Cardiac septum (tissue), 1 donor: Measurements from ENCODE around the gene CHCHD5. TPM values are rescaled to one million over a fixed set of nuclear protein-coding genes. Genes with fewer than 3 reads are reported as not detected.
"Not testable (repeated sequence)": the region's sequence is repeated elsewhere in the genome, so short reads cannot be mapped to it uniquely, and the experiment has no call there.

ENCODE experiments used
- DNase-seq: peaks from one replicate; pipeline ENCODE4 v3.0.0-alpha.2; 2020; ENCODE audit warnings: low spot score
- intact Hi-C: fragments of 100-400 bp; cut with DNase I; formaldehyde crosslinking; loops from one replicate; pipeline ENCODE4 v1.14.0; 2022
- total RNA-seq: library from RNA; stranded (reverse); fragmentation: NEBNext Ultra II Directional; extraction: Animal tissue kit (Norgen Biotek cat#: 25700); gene quantifications from one replicate; pipeline ENCODE4 v1.2.1, GENCODE V29; 2021
- donor health status: DM: no; HTN: no; CAD: no.

Gene CHCHD5
- total RNA-seq, 1 donor from 2014 or later: 24.9 TPM

DNA sequence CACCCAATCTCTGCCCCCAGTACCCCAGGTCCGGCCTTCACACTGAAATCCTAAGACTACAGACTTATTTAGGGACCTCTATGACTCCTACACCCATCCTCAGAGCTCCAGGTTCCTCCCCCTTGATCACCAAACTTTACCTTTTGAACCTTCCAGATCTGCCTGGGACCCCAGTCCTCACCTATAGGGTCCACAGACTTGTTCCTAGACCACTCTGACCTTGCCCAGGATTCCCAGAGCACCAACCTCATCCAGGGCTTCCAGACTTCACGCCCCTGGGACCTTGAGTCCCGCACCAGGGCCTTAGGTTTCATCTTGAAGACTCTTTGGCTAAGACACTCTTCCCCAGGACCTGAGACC, 462 bp downstream of the CHCHD5 start:
- intact Hi-C loops: loop anchor here (1.0 to 5.0 kb wide), 3 partner anchors 43 to 328 kb away; partner anchors contain the start of genes POLR1B and ZC3H8
- DNase-seq: no peak

DNA sequence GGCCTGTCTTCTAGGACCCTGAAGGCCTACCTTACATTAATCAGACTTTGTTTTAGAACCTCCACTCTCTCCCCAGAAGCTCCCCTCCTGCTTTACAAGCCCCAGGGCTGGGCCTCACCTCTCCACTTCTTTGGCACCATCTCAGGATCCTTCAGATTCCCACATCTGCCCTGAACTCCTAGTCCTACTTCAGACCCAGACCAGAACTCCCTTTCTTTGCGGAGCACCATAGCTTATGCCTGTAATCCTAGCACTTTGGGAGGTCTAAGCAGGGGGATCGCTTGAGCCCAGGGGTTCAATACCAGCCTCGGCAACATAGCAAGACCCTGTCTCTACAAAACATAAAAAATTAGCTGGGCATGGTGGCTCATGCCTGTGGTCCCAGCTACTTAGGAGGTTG, 991 bp downstream of the CHCHD5 start:
- intact Hi-C loops: no loop called here
- DNase-seq: no peak

DNA sequence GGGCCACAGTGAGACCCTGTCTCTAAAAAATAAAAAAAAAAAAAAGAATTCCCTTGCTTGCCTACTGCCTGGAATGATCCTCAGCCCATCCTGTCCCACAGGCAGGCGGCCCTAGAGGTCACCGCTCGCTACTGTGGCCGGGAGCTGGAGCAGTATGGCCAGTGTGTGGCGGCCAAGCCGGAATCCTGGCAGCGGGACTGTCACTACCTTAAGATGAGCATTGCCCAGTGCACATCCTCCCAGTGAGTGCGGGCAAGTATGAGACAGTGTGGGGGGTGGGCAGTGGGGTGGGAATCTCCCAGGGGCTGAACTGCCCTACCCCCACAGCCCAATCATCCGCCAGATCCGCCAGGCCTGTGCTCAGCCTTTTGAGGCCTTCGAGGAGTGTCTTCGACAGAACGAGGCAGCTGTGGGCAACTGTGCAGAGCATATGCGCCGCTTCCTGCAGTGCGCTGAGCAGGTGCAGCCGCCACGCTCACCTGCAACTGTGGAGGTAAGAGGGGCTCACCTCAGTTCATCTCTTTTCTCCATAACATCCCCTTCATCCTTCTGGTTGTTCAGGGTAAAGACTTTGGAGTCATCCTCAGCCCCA, 1.6 kb downstream of the CHCHD5 start:
- intact Hi-C loops: no loop called here
- DNase-seq: no peak

DNA sequence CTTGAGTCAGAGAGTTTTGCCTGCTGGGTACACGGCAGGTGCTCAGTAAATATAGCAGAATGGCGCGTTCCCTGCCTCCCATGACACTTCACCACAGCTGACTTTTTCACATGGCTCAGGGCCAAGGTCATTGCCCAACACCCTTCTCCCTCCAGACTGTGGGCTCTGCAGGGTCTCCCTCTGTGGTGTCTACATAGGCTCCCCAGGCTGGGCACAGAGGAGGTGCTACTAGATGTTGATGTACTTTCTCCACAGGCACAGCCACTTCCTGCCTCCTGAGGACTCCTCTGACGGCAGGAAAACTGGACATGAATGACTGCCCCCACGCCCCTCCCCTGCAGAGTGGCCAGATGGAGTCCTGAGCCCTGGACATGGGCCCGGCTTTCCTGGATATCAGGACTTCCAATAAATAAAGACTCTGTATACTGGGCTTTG, 4.2 kb downstream of the CHCHD5 start:
- no peak for DNase-seq
- intact Hi-C loops: no loop called here

DNA sequence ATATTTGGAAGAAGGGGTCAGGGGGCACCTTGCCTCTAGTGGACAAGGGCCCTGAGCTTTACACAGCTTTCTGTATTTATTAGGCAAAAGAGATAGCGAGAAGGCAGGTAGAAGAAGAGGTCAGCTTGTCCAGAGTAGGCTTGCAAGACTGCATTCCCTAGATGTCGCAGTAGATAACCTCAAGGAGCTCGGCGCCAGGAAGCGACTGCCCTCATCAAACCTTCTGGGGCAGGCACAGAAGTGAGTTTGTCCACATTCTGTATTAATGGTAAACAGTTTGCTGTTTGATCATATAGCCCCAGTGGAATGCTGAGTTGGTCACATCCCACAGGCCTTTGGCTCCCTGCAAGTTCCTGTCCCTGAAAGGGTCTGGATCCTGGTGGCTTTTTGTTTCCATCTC, 7.0 kb downstream of the CHCHD5 start:
- intact Hi-C loops: loop anchor here (10.0 kb wide), 1 partner anchor 353 kb away; no protein-coding TSS in a partner anchor
- no peak for DNase-seq

DNA sequence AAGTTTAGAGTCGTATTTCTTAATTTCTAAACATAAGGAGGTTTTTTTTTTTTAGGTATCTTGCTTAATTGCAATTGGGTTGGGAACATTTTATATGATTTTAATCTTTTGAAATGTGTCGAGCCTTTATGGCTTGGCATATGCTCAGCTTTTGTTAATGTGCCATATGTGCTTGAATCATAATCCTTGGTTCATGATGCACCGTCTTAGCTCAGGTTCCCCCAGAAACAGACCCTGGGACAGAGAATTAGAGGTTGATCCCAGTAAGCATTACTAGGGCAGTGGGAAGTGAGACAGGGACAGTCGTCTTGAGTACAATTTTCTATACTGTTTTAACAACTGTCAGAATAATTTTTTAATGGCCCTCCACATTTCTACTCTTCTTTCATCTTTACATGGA, 9.3 kb downstream of the CHCHD5 start:
- intact Hi-C loops: loop anchor here (10.0 kb wide), 1 partner anchor 351 kb away; no protein-coding TSS in a partner anchor

DNA sequence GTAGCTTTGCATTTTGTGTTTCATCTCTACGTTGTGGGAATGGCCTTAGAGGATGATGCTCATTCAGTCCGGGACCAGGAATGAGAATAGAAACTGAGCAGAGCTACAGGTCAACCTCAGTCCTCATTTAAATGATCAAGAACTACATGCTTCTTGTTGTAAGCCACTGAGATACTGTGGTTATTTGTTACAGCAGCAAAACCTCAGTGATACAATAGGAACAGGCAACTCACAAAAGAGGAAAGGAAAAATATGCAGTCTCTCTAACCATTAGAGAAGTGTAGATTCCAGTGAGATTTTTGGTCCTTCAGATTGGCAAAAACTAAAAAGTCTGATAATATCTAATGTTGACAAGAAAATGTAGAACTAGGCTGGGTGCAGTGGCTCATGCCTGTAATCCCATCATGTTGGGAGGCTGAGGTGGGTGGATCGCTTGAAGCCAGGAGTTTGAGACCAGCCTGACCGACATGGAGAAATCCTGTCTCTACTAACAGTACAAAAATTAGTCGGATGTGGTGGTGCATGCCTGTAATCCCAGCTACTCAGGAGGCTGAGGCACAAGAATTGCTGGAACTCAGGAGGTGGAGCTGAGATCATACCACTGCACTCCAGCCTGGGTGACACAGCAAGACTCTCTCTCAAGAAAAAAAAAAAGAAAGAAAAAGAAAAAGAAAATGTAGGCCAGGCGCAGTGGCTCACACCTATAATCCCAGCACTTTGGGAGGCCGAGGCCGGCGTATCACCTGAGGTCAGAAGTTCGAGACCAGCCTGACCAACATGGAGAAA, 13.3 kb downstream of the CHCHD5 start:
- intact Hi-C loops: loop anchor here (10.0 kb wide), 1 partner anchor 347 kb away; no protein-coding TSS in a partner anchor

More for the DNA sequence above, 9.3 kb downstream of the CHCHD5 start:
- DNase-seq: no peak

DNA sequence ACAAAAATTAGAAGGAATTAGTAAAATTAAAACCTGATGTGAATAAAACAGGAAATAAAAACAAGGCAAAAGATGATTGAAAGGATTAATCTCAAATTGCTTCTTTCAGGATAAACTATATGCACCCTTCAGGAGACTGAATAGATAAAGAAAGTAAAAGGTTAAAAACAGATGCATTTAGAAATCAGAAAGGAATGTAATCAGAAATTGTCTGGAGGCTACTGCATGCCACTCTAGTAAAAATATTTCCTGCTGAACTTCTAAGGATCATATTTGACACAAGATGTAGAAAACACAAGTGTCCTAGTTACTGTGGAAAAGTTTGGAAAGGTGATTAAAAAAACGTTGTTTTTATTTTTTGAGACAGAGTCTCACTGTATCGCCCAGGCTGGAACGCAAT, 16.2 kb downstream of the CHCHD5 start:
- intact Hi-C loops: loop anchor here (1.0 to 5.0 kb wide), 2 partner anchors 87 to 126 kb away; no protein-coding TSS in a partner anchor
- no peak for DNase-seq

More for the DNA sequence above, 13.3 kb downstream of the CHCHD5 start:
- DNase-seq: no peak

DNA sequence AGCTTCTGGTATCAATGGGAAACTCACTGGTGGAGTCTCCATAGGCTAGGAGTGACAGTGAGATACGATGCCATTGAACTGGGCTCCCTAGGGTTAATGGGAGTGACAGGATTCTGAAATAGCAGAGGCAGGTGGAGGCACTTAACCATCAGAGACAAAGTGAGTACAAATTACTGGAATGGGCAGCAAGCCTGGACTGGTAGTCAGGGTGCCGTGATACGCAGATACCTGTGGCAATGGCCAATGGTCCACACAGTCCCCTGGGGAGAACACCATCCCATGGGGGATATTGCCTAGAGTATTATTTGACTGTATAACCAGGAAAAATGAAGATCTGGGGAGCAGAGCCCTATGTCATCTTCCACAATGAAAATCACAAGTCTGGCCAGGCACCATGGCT, 17.3 kb downstream of the CHCHD5 start:
- intact Hi-C loops: loop anchor here (5.0 kb wide), 1 partner anchor 86 kb away; no protein-coding TSS in a partner anchor
- no peak for DNase-seq

DNA sequence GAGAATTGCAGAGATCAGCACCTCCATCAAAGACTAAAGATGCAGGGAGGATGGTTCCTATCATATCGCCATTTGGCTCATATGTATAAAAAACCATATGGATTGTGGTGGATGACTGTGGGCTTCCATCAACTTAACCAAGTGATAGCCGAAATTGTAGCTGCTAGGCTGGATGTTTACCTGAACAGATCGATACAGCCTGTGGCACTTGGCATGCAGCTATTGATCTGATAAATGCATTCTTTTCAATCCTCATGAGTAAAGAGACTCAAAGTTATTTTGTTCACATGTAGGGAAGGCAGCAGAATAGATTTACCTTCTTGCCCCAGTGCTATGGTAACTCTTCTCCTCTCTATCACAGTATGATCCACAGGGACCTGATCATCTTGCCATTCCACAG, 18.5 kb downstream of the CHCHD5 start:
- DNase-seq: no peak
- intact Hi-C loops: loop anchor here (5.0 kb wide), 1 partner anchor 84 kb away; no protein-coding TSS in a partner anchor

DNA sequence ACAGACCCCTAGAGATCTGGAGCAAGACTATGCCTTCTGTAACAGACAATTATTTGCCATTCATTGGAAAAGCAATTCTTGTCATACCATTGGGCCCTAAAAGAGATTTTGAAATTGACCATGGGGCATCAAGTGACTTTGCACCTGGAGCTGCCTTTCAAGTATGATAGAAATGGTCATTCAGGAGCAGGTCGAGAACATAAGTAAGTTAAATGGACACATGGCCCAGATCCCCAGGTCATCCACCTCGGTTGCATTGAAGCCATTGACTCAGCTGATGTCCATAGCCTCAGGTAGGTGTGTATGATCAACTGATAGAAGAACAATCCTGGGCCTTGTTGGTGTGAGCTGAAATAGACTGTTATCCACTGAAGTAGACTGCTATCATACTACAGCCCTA, 19.3 kb downstream of the CHCHD5 start:
- no peak for DNase-seq
- intact Hi-C loops: loop anchor here (5.0 kb wide), 1 partner anchor 84 kb away; no protein-coding TSS in a partner anchor

DNA sequence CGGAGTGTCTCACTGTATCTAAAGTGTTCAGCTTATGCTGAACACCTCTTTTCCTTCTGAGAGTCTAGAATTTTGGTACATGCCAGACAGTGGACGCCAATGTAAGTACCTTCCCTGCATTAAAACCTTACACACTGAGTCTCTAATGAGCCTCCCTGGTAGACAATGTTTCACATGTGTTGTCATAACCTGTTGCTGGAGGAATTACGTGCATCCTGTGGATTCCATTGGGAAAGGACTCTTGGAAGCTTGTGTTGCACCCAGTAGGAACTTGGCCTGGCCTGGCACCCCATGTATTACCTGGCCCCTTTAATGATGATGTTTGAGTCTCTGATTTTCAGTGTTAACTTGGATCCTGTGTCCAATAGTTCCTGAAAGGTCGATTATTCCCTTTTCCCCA, 20.5 kb downstream of the CHCHD5 start:
- intact Hi-C loops: loop anchor here (5.0 kb wide), 1 partner anchor 82 kb away; no protein-coding TSS in a partner anchor
- no peak for DNase-seq

DNA sequence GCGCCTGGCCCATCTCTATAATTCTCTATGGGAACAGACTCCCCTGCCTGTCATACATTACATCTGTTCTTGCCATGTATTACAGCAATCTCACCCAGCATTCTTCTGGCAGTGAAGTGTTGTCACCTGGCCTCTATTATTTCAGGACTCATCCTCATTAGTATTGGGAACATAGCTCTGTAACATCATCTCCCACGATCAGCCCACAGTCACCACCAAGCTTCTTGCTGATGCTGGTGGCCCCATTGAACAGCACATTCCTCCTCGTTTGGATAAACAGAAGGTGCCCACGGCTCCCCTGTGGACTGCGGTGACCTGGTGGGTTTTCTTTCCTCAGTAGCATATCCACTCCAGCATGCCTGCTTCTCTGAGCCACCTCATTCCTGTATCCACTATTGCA, 21.5 kb downstream of the CHCHD5 start:
- peak; percentile 24 for DNase-seq
- intact Hi-C loops: no loop called here

DNA sequence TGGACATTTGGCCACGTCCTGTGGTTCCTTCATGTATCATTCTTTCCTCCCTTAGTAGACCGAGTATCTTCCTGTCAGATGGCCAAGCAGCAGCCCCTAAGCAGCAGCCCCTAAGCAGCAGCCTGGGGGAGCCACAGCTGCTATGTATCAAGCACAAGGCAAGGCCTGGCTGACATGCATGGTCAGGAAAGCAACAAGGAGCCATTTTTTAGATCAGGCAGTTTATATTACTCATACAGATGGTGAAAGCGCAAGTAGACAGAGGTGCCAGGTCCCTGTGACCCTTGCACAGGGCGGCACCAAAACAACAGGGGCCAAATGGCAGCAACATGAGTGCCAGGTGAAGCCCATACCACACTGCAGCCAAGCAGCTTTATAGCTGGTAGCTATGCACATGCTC, 22.1 kb downstream of the CHCHD5 start:
- intact Hi-C loops: no loop called here
- peak; percentile 26 for DNase-seq

DNA sequence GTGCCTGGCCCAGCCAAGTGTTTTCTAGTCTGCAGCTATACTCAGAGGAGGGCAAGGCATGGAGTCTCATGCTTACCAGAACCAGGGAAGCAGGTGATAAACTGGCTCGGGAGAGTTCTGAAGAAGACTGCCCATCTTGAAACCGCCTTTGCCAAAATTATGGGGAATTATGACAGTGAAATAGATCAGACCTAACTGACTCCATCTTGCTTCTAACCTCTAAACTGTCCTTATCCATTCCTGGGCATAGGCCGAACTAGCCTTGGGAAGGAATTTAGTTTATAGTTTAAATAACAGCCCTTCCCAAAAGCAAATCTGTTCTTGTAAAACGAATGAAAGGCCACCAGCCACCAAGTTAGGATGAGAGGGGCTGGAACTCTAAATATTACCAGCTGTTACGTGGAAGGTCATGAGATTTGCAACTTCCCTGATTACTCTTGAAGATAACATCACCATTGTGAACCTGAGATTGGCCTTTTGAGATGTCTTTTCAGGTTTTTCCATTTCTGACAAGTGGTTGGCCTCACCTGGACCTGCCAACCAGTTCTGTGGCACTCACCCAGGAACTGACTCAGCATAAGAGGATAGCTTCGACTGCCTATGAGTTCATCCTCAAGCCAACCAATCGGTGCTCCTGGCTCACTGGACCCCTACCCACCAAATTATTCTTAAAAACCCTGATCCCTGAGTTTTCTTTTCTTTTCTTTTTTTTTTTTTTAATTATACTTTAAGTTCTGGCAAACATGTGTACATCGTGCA, 23.4 kb downstream of the CHCHD5 start:
- DNase-seq: peak; percentile 1
- intact Hi-C loops: no loop called here

DNA sequence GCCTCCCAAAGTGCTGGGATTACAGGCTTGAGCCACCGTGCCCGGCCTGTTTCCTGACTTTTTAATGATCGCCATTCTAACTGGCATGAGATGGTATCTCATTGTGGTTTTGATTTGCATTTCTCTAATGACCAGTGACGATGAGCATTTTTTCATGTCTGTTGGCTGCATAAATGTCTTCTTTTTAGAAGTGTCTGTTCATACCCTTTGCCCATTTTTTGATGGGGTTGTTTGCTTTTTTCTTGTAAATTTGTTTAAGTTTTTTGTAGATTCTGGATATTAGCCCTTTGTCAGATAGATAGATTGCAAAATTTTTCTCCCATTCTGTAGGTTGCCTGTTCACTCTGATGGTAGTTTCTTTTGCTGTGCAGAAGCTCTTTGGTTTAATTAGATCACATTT, 24.9 kb downstream of the CHCHD5 start:
- DNase-seq: peak; percentile 10
- intact Hi-C loops: not testable (repeated sequence)

DNA sequence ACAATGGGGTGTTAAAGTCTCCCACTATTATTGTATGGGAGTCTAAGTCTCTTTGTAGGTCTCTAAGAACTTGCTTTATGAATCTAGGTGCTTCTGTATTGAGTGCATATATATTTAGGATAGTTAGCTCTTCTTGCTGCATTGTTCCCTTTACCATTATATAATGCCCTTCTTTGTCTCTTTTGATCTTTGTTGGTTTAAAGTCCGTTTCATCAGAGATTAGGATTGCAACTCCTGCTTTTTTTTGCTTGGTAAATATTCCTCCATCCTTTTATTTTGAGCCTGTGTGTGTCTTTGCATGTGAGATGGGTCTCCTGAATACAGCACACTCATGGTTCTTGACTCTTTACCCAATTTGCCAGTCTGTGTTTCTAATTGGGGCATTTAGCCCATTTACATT, 27.9 kb downstream of the CHCHD5 start:
- intact Hi-C loops, DNase-seq: not testable (repeated sequence)

DNA sequence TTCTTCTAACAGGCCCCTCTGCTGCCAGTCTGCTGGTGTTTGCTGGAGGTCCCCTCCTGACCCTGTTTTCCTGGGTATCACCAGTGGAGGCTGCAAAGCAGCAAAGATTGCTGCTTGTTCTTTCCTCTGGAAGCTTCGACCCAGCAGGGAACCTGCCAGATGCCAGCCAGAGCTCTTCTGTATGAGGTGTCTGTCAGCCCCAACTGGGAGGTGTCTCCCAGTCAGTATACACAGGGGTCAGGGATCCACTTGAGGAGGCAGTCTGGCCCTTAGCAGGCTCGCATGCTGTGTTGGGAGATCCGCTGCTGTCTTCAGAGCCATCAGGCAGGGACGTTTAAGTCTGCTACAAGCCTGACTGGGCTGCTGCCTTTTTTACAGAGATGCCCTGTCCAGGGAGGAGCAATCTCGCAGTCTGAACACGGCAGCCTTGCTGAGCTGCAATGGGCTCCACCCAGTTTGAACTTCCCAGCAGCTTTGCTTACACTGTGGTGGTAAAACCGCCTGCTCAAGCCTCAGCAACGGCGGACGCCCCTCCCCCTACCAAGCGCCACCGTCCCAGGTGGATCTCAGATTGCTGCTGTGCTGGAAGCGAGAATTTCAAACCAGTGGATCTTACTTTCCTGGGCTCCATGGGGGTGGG, 29.9 kb downstream of the CHCHD5 start:
- DNase-seq: peak; percentile 68
- intact Hi-C loops: no loop called here

DNA sequence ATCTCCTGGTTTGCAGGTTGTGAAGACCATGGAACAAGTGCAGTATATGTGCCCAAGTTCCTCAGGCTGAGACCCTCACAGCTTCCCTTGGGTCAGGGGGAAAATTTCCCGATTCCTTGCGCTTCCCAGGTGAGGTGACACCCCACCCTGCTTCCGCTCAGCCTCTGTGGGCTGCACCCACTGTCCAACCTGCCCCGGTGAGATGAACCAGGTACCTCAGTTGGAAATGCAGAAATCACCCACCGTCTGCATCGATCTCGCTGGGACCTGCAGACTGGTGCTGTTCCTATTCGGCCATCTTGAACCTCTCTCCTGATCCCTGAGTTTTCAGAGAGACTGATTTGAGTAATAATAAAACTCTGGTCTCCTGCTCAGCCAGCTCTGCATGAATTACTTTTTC, 30.6 kb downstream of the CHCHD5 start:
- intact Hi-C loops: no loop called here
- peak; percentile 57 for DNase-seq
